Stimulated activated CD8-positive, alpha-beta memory T cell treated with anti-CD3 and anti-CD28 coated beads, Interleukin-15, amount 100 ng/mL, for 1 hour (primary cell): ENCODE measurements around the gene IRF1.

ENCODE experiments used
- DNase-seq: peaks from one replicate; pipeline ENCODE4 v3.0.0-alpha.2; 2020; ENCODE audit warnings: low read depth

The IRF1 gene

DNA sequence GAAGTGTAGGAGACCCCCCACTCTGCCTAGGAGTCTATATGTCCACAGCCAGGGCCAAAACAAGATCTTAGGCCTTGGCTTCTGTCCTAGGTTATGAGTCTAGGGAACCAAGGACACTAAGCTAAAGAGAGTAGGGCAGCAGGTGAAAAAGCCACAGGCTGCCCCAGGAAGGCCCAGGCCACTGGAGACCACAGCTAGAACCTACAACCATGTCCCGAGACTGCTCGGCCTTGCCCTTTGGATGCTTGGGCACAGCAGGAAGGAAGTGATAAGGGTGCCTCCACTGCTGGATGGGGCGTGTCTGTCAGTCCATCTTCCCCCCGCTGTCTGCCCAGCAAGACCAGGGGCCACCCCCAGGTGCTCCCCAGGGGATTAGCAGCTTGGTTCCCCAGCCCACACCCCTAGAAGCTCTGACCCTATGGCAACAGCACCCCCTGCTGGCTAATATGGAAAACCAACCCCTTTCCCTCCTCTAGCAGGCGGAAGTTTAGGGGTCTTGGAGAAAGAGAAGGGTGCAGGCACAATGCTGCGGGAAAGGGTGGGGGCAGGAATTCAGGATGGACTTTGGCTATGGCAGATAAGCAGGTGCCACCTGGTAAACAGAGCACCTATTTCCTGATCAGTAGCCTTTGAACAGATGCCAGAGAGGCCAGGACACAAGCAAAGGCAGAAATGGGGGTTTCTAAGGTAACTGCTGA is 10.5 kb upstream of the IRF1 start:
- no peak for DNase-seq

DNA sequence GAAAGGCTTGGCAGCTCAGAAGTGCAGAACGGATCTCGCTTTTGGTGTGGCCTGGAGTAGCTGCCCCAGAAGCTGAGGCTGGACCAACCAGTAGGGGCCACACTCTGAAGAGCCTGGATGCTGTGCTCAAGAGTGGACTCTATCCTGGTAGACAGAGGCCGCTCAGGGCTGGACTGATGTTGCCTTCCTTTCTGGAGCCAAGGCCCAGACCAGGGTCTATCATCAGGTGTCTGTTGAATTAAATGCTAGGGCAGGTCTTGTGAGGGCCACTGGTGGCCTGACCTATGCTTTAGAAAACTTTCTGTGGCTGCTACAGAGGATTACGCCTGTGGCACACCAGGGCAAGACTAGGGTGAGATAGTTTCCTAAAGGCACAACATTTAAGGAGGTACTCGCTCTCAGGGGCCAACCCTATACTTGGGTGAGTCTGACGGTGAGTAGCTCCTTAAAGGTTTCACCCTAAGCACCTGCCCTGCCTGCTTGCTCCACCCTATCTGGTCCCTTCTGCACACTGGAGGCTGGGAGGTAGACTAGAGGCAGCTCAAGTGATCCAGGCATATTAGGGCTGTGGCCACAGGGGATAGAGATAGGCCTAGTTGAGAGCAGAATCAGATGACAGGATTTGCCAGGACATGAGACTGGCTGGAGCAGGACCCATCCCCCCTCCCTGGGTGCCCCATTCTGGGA is 9.8 kb upstream of the IRF1 start:
- no peak for DNase-seq

DNA sequence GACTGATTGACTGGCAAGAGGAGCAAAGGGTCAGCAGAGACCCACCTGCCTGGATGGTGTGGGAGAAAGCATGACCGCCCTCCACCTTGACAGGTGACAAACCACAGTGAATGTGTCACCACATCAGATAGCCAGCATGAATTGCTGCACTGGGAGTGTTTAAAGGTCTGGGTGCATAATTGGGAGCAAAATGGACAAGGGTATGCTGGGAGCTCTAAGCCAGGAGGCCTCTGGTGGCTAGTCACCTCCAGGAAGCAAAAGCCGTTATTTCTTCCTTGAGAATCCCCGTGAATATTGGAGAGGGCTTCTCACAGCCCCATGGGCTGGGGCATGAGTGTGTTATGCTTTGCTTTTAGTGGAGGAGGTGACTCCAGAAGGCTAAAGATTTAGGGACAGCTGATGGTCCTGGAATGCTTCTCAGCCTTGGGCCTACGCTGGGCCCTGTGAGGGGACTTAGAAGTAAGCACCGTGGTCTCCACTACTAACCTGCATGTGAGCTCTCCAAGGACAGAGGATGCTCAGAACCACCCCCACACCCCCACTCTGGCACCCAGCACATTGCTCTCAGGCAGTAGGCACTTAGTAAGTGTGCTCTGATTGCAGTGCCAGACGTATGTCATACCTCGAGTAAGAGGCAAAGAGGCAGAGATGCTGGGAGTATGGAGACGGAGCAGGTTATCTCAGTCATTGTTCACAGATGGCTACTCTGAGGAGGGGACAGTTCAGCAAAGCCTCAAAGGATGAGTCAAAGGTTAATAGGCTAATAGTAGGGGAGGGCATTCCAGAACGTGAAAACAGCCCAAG is 9.1 kb upstream of the IRF1 start:
- DNase-seq: no peak

- DNase-seq: no peak
Observed at GRCh38 chr5:132498686-132499271, 8.2 kb upstream of the IRF1 start.

DNA sequence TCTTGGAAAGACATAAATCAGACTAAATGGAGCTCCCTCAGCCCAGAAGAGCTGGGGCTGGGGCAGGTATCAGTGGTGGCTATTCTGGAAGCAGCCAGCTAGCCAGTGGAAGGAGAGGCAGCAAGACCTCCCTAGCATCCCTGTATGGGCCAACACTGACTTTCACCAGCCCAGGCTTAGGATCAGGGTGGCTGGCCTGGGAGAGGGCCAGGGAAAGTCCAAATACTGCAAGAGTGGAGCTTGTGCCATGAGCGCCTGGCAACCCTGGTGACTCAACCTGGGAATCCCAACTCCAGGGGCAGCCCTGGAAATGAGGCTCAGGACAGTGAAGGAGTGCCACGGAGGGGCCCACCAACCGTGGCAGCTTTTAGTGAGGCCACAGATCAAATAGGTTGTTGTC is 7.6 kb upstream of the IRF1 start:
- DNase-seq: no peak

- no peak for DNase-seq
Observed at GRCh38 chr5:132497488-132497997, 7.0 kb upstream of the IRF1 start.

- DNase-seq: no peak
Observed at GRCh38 chr5:132496631-132497487, 6.3 kb upstream of the IRF1 start.

GRCh38 chr5:132496191-132496630 is 5.6 kb upstream of the IRF1 start:
- peak; percentile 70 for DNase-seq

- no peak for DNase-seq
Observed at GRCh38 chr5:132495667-132496190, 5.2 kb upstream of the IRF1 start.

DNA sequence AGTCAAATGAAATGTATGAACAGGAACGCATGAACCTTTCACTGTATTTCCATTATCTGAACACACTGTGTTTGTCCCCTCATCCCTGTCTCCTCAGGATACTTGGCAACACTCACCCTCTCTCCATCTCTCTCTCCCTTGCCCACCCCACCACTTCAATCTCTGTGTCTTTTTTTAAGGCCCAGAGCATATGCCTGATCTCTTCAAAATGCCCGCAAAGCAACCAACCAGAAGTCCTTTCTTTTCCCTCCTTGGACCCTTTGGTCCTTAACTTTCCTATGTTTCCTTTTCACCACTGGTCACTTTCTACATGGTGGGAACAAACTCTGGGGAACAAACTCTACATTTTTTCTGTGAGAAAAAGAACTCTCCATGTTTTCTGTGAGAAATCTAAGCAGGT is 3.2 kb upstream of the IRF1 start:
- no peak for DNase-seq

- no peak for DNase-seq
Observed at GRCh38 chr5:132493241-132493640, 2.7 kb upstream of the IRF1 start.

DNA sequence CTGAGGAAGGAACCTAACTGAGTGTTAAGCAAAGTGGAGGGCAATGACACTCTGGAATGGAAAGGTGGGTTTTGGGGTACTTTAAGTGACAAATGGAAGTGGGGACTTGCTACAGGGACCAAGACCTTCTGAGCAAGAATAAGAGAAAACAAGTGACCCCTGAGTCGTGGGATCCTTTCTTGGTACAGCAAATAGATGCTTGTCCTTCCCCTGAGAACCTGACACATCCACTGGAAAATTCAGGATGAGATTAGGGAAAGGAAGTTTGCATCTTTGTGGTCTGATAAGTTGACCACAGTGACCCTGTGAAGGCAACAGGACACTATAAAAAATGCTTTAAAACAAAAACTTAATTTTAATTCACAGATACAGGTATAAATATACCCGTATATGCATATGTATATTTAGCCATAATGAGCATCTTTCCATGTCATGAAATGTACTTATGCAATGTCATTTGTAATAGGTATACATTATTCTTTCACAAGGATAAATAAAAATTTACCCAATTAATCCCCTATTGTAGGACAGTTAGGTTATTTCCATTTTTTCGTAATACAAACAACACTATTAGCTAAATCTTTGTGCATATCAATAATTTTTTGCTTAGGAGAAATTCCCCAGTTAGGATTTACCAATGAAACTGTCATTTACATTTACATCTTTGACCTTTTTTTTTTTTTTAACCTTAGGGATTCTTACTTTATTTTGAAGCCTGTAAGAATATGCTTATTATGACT is 2.0 kb upstream of the IRF1 start:
- DNase-seq: no peak

- no peak for DNase-seq
Observed at GRCh38 chr5:132491368-132492364, 1.1 kb upstream of the IRF1 start.

- DNase-seq: no peak
Observed at GRCh38 chr5:132489871-132490483, 596 bp downstream of the IRF1 start.

GRCh38 chr5:132489051-132489770 is 1.4 kb downstream of the IRF1 start:
- no peak for DNase-seq

GRCh38 chr5:132488590-132488989 is 2.0 kb downstream of the IRF1 start:
- DNase-seq: no peak

DNA sequence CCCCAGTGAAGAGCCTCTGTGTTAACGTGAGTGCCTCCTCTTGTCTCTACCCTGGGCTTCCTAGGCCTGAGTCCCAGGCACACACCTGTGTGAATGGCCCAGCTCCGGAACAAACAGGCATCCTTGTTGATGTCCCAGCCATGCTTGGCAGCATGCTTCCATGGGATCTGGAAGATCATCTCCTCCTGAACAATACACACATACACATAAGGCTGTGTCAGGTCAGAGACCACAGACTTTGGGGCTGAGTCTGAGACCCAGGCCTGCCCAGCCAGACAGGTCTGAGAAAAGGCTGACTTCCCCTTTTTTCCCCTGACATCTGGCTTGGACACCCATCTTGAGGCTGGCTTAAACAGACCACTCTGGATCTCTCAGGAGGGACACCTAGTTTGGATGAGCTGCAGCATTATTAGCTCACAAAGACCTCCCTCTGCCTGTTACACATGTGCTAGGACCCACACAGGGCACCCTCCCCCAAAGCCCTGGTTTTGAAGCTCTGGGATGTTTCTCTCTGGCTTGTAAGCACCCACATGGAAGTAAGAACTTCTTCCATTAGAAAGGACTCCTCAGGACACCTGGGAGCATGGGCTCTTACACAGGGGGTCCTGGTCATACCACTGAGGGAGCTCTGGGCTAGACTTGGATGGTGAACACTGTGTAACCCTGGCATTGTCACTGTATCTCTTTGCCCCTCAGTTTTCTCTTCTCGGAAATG is 2.6 kb downstream of the IRF1 start:
- no peak for DNase-seq

DNA sequence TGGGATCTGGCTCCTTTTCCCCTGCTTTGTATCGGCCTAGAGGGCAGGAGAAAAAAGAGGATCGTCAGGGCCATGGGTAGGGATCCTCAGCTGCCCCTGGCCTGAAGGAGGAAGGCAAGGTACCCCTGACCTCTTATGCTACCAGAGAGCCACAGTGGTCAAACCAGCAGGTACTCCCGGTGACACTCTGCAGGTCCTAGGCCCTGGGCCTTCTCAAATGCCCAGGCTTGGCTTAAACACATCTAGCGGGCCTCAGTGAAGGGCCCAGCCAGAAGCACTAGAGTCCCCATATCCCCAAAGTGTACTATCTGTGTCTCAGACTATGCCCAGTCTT is 3.5 kb downstream of the IRF1 start:
- no peak for DNase-seq
